Measurements from ENCODE around the gene PLXNA2.

DNA sequence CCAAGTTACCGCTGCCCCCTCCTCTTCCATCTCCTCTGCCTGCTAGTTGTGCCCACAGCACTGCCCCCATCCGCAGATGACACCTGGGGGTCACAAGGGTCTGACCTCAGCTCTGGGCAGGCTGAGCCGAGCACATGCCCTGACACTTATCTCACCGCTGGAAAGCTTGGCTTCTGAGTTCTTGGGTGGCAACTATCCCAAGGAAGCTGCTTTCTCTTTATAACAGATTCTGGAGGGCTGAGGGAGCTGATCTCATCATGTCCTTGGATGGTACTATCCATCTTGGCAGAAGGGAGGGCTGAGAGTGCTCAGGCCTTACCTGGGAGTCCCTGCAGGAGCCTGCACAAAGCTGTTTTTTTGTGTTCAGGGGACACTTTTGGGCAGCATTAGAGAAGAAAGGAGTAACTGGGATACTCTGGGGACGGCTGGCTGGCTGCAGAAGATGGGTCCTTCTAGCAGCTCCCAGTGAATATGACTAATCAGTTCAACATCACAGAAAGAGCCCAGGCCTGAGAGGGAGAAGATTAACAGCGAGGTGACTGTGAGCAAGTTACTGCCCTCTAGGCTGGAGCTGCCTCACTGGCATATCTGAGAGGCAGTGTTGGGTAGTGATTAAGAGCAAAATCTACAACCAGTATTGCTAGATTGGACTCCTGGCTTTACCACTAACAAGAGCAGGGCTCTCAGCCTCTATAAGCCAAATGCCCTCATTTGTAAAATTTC, 71.6 kb downstream of the PLXNA2 start:
- TF ChIP-seq CTCF (IDR thresholded peaks at IDR 0.05) (no peak), POLR2AphosphoS5 (IDR thresholded peaks at IDR 0.05; ENCODE audit: insufficient read depth in 1 of 2, low read depth in 1 of 2) (no peak)

All from vagina (tissue), 2 donors.